ENCODE data around the gene ANKS1B.
A peak's percentile ranks its signal among the peaks of the same experiment; 100 is the strongest.

The ANKS1B gene

GRCh38 chr12:99966429-99966828 lies 18.3 kb downstream of the ANKS1B start:
- no peak for DNase-seq
- intact Hi-C loops (cut with DNase I): no loop called here

GRCh38 chr12:99960311-99960710 lies 24.4 kb downstream of the ANKS1B start:
- no peak for DNase-seq

GRCh38 chr12:99959549-99960170 lies 25.1 kb downstream of the ANKS1B start:
- DNase-seq: no peak
- intact Hi-C loops (cut with DNase I): no loop called here

More at GRCh38 chr12:99960311-99960710, 24.4 kb downstream of the ANKS1B start:
- intact Hi-C loops (cut with DNase I): no loop called here

- intact Hi-C loops (cut with DNase I): no loop called here
- no peak for DNase-seq
Observed at GRCh38 chr12:99957866-99958466, 26.8 kb downstream of the ANKS1B start.

GRCh38 chr12:99954724-99955123 lies 30.0 kb downstream of the ANKS1B start:
- no peak for DNase-seq
- intact Hi-C loops (cut with DNase I): no loop called here

- intact Hi-C loops (cut with DNase I): no loop called here
- no peak for DNase-seq
Observed at GRCh38 chr12:99948370-99948769, 36.4 kb downstream of the ANKS1B start.

- no peak for DNase-seq
- intact Hi-C loops (cut with DNase I): no loop called here
Observed at GRCh38 chr12:99946131-99946530, 38.6 kb downstream of the ANKS1B start.

GRCh38 chr12:99935608-99936007 lies 49.1 kb downstream of the ANKS1B start:
- no peak for DNase-seq
- intact Hi-C loops (cut with DNase I): no loop called here

GRCh38 chr12:99926511-99927169 lies 58.1 kb downstream of the ANKS1B start:
- intact Hi-C loops (cut with DNase I): no loop called here
- DNase-seq: no peak

- intact Hi-C loops (cut with DNase I): no loop called here
- DNase-seq: no peak
Observed at GRCh38 chr12:99920353-99920960, 64.3 kb downstream of the ANKS1B start.

- intact Hi-C loops (cut with DNase I): no loop called here
- no peak for DNase-seq
Observed at GRCh38 chr12:99917711-99918402, 66.9 kb downstream of the ANKS1B start.

- intact Hi-C loops (cut with DNase I): no loop called here
- no peak for DNase-seq
Observed at GRCh38 chr12:99916555-99916954, 68.2 kb downstream of the ANKS1B start.

- no peak for DNase-seq
- intact Hi-C loops (cut with DNase I): no loop called here
Observed at GRCh38 chr12:99915251-99916082, 69.3 kb downstream of the ANKS1B start.

- DNase-seq: no peak
- intact Hi-C loops (cut with DNase I): no loop called here
Observed at GRCh38 chr12:99914206-99914605, 70.5 kb downstream of the ANKS1B start.

- intact Hi-C loops (cut with DNase I): no loop called here
- DNase-seq: no peak
Observed at GRCh38 chr12:99911967-99912366, 72.8 kb downstream of the ANKS1B start.

GRCh38 chr12:99911081-99911480 lies 73.7 kb downstream of the ANKS1B start:
- intact Hi-C loops (cut with DNase I): no loop called here
- peak in 1 of 10 donors; percentile 40 for DNase-seq

GRCh38 chr12:99910342-99910741 lies 74.4 kb downstream of the ANKS1B start:
- DNase-seq: no peak
- intact Hi-C loops (cut with DNase I): no loop called here

GRCh38 chr12:99906786-99907579 lies 77.8 kb downstream of the ANKS1B start:
- intact Hi-C loops (cut with DNase I): no loop called here
- DNase-seq: no peak

- no peak for DNase-seq
- intact Hi-C loops (cut with DNase I): no loop called here
Observed at GRCh38 chr12:99901181-99901580, 83.6 kb downstream of the ANKS1B start.

Data from posterior cingulate gyrus (tissue), 11 donors.